Thyroid gland (tissue), 4 donors: ENCODE data around the gene SMC2.

Source experiments
- CTCF ChIP-seq, 6 experiments: fragments of 200-600 bp in 3 of 6; fragments of 450-650 bp in 3 of 6; sonication (generic) in 3 of 6; IDR thresholded peaks; one replicate each; pipeline ENCODE4 v1.5.1; 2016 to 2019; ENCODE audit warnings: antibody characterized with exemption in 6 of 6, mild to moderate bottlenecking in 2 of 6, inconsistent platforms in 1 of 6, moderate library complexity in 1 of 6
- POLR2A ChIP-seq, 2 donors: fragments of 450-650 bp; IDR thresholded peaks; one replicate each; pipeline ENCODE4 v1.6.1; 2017; ENCODE audit warnings: antibody characterized with exemption in 2 of 2, mild to moderate bottlenecking in 2 of 2, moderate library complexity in 1 of 2

DNA sequence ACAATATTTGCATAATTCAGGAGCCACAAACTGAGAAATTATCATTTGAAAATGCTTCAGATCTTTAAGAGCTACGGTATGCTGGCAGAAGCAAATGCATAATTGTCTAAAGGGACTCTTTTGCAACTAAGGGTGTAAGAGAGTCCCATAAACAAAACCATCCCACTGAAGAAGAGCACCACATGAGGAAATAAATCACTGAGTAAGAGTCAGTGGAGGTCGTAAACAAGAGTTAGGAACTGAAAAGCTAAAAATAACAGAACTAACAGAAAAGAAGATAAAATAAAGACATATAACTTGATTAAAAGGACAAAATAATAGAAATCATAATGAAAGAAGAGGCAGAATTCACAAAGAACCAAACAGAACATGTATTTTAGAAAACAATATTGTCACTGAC lies 3.5 kb upstream of the SMC2 start:
- TF ChIP-seq POLR2A (IDR thresholded peaks at IDR 0.05) = no peak
- TF ChIP-seq CTCF (IDR thresholded peaks at IDR 0.05) = no peak
